HG02623 (cell line): ENCODE data around the gene OR2AK2.
A peak's percentile ranks its signal among the peaks of the same experiment; 100 is the strongest.

ENCODE experiments used
- ATAC-seq: cut with Tn5 transposase; IDR thresholded peaks from one replicate; pipeline ENCODE4 v1.9.1; 2021; ENCODE audit warnings: moderate library complexity; ENCODE audit not compliant: unreplicated experiment

OR2AK2 gene

GRCh38 chr1:247964933-247965332 lies at the start of gene OR2AK2:
Gene OR2AK2 (plus strand): TSS chr1:247965233. CDS start chr1:247965377, 144 bp downstream.
- no peak for ATAC-seq

- no peak for ATAC-seq
These were observed 45.1 kb upstream of the OR2AK2 start, which contains the start of gene OR2T8 for GRCh38 chr1:247919952-247920351. Gene OR2T8 (plus strand): TSS chr1:247920252. CDS start chr1:247921018, 766 bp downstream.

- no peak for ATAC-seq
These were observed 41.1 kb upstream of the OR2AK2 start for GRCh38 chr1:247923941-247924340.

GRCh38 chr1:247924868-247925267 lies 40.2 kb upstream of the OR2AK2 start, which contains the start of gene OR2AJ1:
Gene OR2AJ1 (plus strand): TSS chr1:247924889. CDS start chr1:247933769, 8,880 bp downstream.
- no peak for ATAC-seq

GRCh38 chr1:247933989-247934388 lies 31.0 kb upstream of the OR2AK2 start:
- ATAC-seq: no peak

GRCh38 chr1:247935781-247936180 lies 29.3 kb upstream of the OR2AK2 start:
- no peak for ATAC-seq

- ATAC-seq: no peak
These were observed 28.6 kb upstream of the OR2AK2 start for GRCh38 chr1:247936415-247936814.

- ATAC-seq: peak; percentile 100
These were observed 27.9 kb upstream of the OR2AK2 start for GRCh38 chr1:247936965-247937734.

- no peak for ATAC-seq
These were observed 22.4 kb upstream of the OR2AK2 start for GRCh38 chr1:247942624-247943023.

- ATAC-seq: no peak
These were observed 16.5 kb upstream of the OR2AK2 start, which contains the start of gene OR2L8 for GRCh38 chr1:247948558-247948957. Gene OR2L8 (plus strand): TSS chr1:247948858. CDS start chr1:247948858, 0 bp downstream.

- no peak for ATAC-seq
These were observed 11.6 kb upstream of the OR2AK2 start for GRCh38 chr1:247953408-247953807.

- no peak for ATAC-seq
These were observed 3.2 kb upstream of the OR2AK2 start for GRCh38 chr1:247961791-247962190.

GRCh38 chr1:247962911-247963588 lies 2.0 kb upstream of the OR2AK2 start:
- no peak for ATAC-seq

- peak; percentile 79 for ATAC-seq
These were observed 1.6 kb downstream of the OR2AK2 start for GRCh38 chr1:247966532-247967204.

GRCh38 chr1:247992986-247993385 lies 28.0 kb downstream of the OR2AK2 start:
- no peak for ATAC-seq

GRCh38 chr1:247998811-247999210 lies 33.8 kb downstream of the OR2AK2 start:
- ATAC-seq: no peak

GRCh38 chr1:248000169-248000568 lies 35.1 kb downstream of the OR2AK2 start:
- no peak for ATAC-seq

- no peak for ATAC-seq
These were observed 42.7 kb downstream of the OR2AK2 start for GRCh38 chr1:248007778-248008177.

- ATAC-seq: no peak
These were observed 44.6 kb downstream of the OR2AK2 start for GRCh38 chr1:248009681-248010080.

GRCh38 chr1:248013229-248013710 lies 48.2 kb downstream of the OR2AK2 start, which contains the start of gene OR2L5:
Gene OR2L5 (plus strand): TSS chr1:248013660. CDS start chr1:248021948, 8,288 bp downstream.
- no peak for ATAC-seq

GRCh38 chr1:248015803-248016202 lies 50.8 kb downstream of the OR2AK2 start:
- ATAC-seq: no peak
